CD4-positive, alpha-beta T cell (primary cell): ENCODE results near the gene RNF186. TPM values are rescaled to one million over a fixed set of nuclear protein-coding genes. Genes with fewer than 3 reads are reported as not detected.

ENCODE experiments used
- ATAC-seq: fragments of 200-7000 bp; cut with Tn5 transposase; one replicate; pipeline ENCODE4 v1.10.0; 2022; ENCODE audit warnings: mild to moderate bottlenecking; ENCODE audit not compliant: poor library complexity
- CTCF ChIA-PET: fragments of 350-600 bp; sonication (Branson Sonifier 250); formaldehyde crosslinking; loops from one replicate; lab custom pipeline; 2021; ENCODE audit warnings: antibody characterized with exemption, inconsistent platforms; lab: Charles Lee
- POLR2A ChIA-PET: fragments of 350-600 bp; sonication (Branson Sonifier 250); formaldehyde crosslinking; loops from one replicate; lab custom pipeline; 2021; ENCODE audit warnings: antibody characterized with exemption, inconsistent platforms; lab: Charles Lee
- DNase-seq, 14 experiments: peaks; one replicate each; pipeline ENCODE4 v3.0.0-alpha.2; 2013 to 2020; ENCODE audit warnings: mixed read lengths in 2 of 14
- H3K27ac ChIP-seq, 2 donors: one replicate each; pipeline versions ENCODE4 v1.5.1 to v1.7.0; 2013; ENCODE audit warnings: low read length in 2 of 2, low read depth in 1 of 2, mild to moderate bottlenecking in 1 of 2
- H3K27me3 ChIP-seq, 2 experiments: 1 replicate in 1 of 2; 2 replicates in 1 of 2; pipeline versions ENCODE4 v1.6.1 to v1.7.0; 2013; ENCODE audit warnings: low read length in 2 of 2, control low read depth in 1 of 2, mild to moderate bottlenecking in 1 of 2, moderate library complexity in 1 of 2; ENCODE audit not compliant: insufficient read depth in 2 of 2, control insufficient read depth in 1 of 2
- H3K36me3 ChIP-seq: one replicate; pipeline ENCODE4 v1.6.1; 2013; ENCODE audit warnings: low read length, control low read depth; ENCODE audit not compliant: insufficient read depth
- H3K4me1 ChIP-seq: one replicate; pipeline ENCODE4 v1.6.1; 2013; ENCODE audit warnings: low read length, control low read depth; ENCODE audit not compliant: insufficient read depth
- H3K4me3 ChIP-seq: one replicate; pipeline ENCODE4 v1.5.1; 2013; ENCODE audit warnings: mild to moderate bottlenecking, low read length, moderate library complexity
- H3K9me3 ChIP-seq, 2 experiments: 1 replicate in 1 of 2; 2 replicates in 1 of 2; pipeline versions ENCODE4 v1.6.1 to v1.7.0; 2013; ENCODE audit warnings: low read length in 2 of 2, mild to moderate bottlenecking in 2 of 2, control low read depth in 1 of 2, moderate library complexity in 1 of 2; ENCODE audit not compliant: control insufficient read depth in 1 of 2, insufficient read depth in 1 of 2
- H3K27ac Mint-ChIP-seq: one replicate; pipeline ENCODE4 v1.8.0; 2020; ENCODE audit warnings: mixed read lengths
- H3K27me3 Mint-ChIP-seq: one replicate; pipeline ENCODE4 v1.8.0; 2021; ENCODE audit warnings: mixed read lengths
- H3K36me3 Mint-ChIP-seq: one replicate; pipeline ENCODE4 v1.8.0; 2021; ENCODE audit warnings: low read depth, mixed read lengths
- H3K4me1 Mint-ChIP-seq: one replicate; pipeline ENCODE4 v1.8.0; 2021; ENCODE audit warnings: low read depth, mixed read lengths
- H3K4me3 Mint-ChIP-seq: one replicate; pipeline ENCODE4 v1.8.0; 2020; ENCODE audit warnings: mild to moderate bottlenecking, mixed read lengths
- H3K9me3 Mint-ChIP-seq: one replicate; pipeline ENCODE4 v1.8.0; 2020; ENCODE audit warnings: mixed read lengths
- CTCF ChIP-seq: fragments of 200-600 bp; IDR thresholded peaks from one replicate; pipeline ENCODE4 v1.8.0; 2022; ENCODE audit warnings: antibody characterized with exemption, mild to moderate bottlenecking
- intact Hi-C, 2 experiments: fragments of 100-400 bp; cut with DNase I in 1 of 2; cut with micrococcal nuclease in 1 of 2; formaldehyde crosslinking; loops; one replicate each; pipeline versions ENCODE4 v1.15.1 to v1.9.0; 2023 to 2025; cut with DNase I, micrococcal nuclease
- total RNA-seq, 174 experiments: library from RNA in 2 of 174; stranded (reverse) in 2 of 174; gene quantifications; one replicate each; pipeline ENCODE4 v1.2.3 and lab custom pipeline; 2021 to 2026

Gene RNF186
- total RNA-seq, 2 experiments from 2014 or later, result not detected

- Mint-ChIP-seq H3K36me3 (no peaks in the 10 kb centered on the region), H3K27me3 (peaks cover 22% of the 10 kb centered on the region), H3K4me1 (no peaks in the 10 kb centered on the region), H3K9me3 (no peaks in the 10 kb centered on the region), H3K27ac (no peak overlapping the region), H3K4me3 (no peak overlapping the region)
- no peak overlapping the region for H3K27ac ChIP-seq
- POLR2A ChIA-PET, result no interaction called here
- H3K9me3 ChIP-seq, result no peaks in the 10 kb centered on the region
- H3K4me1 ChIP-seq, result no peaks in the 10 kb centered on the region
- intact Hi-C loops, result no loop called here
- no peak for DNase-seq
- no peak for TF ChIP-seq CTCF
- peaks cover 0 to 7% of the 10 kb centered on the region in 2 experiments for H3K27me3 ChIP-seq
- H3K4me3 ChIP-seq, result no peak overlapping the region
- no peaks in the 10 kb centered on the region for H3K36me3 ChIP-seq
- no peak for ATAC-seq
- CTCF ChIA-PET, result interaction anchor here (0.6 kb wide), 1 partner anchor 9 kb away, joined by 3 read pairs; no protein-coding TSS in a partner anchor
These were observed 25.1 kb upstream of the RNF186 start for GRCh38 chr1:19840228-19840627.

- no peaks in the 10 kb centered on the region for H3K36me3 Mint-ChIP-seq
- no peak overlapping the region for H3K27ac Mint-ChIP-seq
- Histone ChIP-seq H3K36me3 (no peaks in the 10 kb centered on the region), H3K9me3 (no peaks in the 10 kb centered on the region), H3K4me3 (no peak overlapping the region), H3K27me3 (peaks cover 0 to under 1% of the 10 kb centered on the region in 2 experiments), H3K4me1 (no peaks in the 10 kb centered on the region), H3K27ac (no peak overlapping the region)
- no peaks in the 10 kb centered on the region for H3K9me3 Mint-ChIP-seq
- ChIA-PET POLR2A (interaction anchor here (0.6 kb wide), 1 partner anchor 72 kb away, joined by 3 read pairs; no protein-coding TSS in a partner anchor), CTCF (no interaction called here)
- intact Hi-C loops, result no loop called here
- ATAC-seq (no peak), DNase-seq (no peak)
- H3K27me3 Mint-ChIP-seq, result peaks cover 15% of the 10 kb centered on the region
- H3K4me1 Mint-ChIP-seq, result no peaks in the 10 kb centered on the region
- H3K4me3 Mint-ChIP-seq, result no peak overlapping the region
- no peak for TF ChIP-seq CTCF
These were observed 22.8 kb upstream of the RNF186 start for GRCh38 chr1:19837866-19838265.

- ChIA-PET POLR2A (no interaction called here), CTCF (no interaction called here)
- Mint-ChIP-seq H3K4me1 (no peaks in the 10 kb centered on the region), H3K4me3 (no peak overlapping the region), H3K27ac (no peak overlapping the region), H3K36me3 (no peaks in the 10 kb centered on the region), H3K9me3 (no peaks in the 10 kb centered on the region), H3K27me3 (peaks cover 32% of the 10 kb centered on the region)
- H3K27ac ChIP-seq, result no peak overlapping the region
- DNase-seq (no peak), ATAC-seq (no peak)
- no peaks in the 10 kb centered on the region for H3K4me1 ChIP-seq
- H3K9me3 ChIP-seq, result peaks cover 0 to 6% of the 10 kb centered on the region in 2 experiments
- no peak for TF ChIP-seq CTCF
- H3K4me3 ChIP-seq, result no peak overlapping the region
- intact Hi-C loops, result no loop called here
- no peaks in the 10 kb centered on the region for H3K36me3 ChIP-seq
- peaks cover 8 to 15% of the 10 kb centered on the region in 2 experiments for H3K27me3 ChIP-seq
These were observed 20.5 kb upstream of the RNF186 start for GRCh38 chr1:19835578-19835977.
